GM12874 (cell line): ENCODE results near the gene PCDH9.

Experiments
- CTCF ChIP-seq: IDR thresholded peaks from 2 replicates; pipeline ENCODE4 v1.5.1; 2011; ENCODE audit warnings: low read depth, mild to moderate bottlenecking, control low read depth, low read length, moderate library complexity; ENCODE audit not compliant: insufficient read depth

PCDH9 gene

DNA sequence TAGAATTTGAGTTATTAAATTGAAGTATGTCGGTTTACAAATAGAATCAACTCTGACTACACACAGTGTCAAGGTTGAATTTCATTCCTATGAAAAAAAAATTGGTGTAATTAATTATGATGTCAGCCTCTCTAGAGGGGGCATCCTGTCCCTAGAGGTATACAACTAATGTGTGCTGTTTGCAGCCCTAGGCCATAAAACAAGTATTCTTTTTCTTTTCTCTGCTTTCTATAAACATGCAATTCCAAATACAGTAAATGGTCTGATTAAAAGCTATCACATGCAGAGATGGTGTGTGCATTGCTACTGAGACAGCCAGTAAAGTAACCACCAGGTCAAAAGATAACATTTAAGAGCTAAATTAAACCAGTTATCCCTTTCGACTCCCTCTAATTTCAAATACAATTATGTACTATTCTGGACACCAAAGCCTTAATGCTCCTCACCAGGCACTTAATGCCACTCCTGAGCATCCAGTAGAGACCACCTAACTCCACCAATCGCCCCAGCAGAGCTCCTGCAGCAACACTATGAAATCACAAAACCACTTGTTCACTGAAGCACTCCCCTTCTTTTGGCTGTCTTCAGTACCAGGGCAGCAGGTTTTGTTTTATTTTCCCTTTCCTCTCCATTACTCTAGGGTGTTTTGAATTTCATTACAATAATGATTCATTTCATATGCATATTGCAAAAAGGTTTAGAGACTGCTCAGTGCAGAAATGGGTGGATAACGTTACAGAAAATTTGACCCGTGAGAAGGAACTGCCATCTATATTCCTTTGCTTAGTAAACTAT, 426.9 kb downstream of the PCDH9 start:
- TF ChIP-seq CTCF, result no peak

DNA sequence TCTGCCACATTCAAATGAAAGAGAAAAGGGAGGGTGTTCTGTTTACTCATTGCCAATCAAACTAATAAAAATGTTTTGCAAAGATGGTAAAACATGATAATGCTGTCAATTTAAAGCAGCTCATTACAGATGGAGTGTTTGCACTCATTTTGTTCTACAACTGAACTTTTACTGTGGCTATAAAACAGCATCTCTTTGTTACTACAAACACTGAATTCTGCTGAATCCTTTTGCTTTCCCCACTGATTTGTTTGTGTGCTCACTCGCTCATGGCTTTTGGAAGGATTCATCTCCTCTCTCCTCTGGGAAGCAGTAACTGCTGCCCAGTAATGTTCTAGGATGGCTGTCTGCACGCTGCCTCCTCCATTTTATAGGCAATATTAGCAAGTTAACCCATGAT, 434.5 kb downstream of the PCDH9 start:
- no peak for TF ChIP-seq CTCF

DNA sequence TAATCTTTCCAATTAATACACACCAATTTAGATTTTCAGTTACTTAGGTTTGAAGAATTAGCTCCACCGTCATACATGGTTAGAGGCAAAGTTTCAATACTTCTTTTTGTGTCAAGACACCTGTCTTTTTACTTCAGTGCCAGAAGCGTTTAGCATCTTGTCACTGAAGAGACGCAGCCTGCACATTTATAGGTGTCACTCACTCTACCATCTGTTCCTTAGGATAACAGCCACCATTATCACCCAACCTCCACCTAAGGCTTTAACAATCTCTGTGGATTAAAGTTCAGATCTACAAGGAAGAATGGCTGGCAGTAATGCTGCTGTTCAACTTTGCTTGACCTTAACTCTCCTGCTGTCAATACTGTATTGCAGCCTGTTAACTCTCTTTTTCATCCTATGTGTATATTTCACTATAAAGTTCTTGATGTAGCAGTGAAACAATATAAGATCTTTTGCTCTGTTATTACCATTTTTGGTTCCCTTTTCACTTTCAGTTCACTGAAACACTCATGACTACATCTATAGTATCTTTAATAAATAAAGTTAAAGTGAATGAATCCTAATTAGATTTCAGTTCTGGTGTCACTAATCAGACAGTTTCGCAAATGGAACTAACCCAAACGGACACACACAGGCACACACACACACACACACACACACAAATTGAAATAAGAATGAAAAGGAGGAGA, 435.6 kb downstream of the PCDH9 start:
- TF ChIP-seq CTCF, result no peak

- no peak for TF ChIP-seq CTCF
Observed at GRCh38 chr13:66790861-66791260, 439.3 kb downstream of the PCDH9 start.

DNA sequence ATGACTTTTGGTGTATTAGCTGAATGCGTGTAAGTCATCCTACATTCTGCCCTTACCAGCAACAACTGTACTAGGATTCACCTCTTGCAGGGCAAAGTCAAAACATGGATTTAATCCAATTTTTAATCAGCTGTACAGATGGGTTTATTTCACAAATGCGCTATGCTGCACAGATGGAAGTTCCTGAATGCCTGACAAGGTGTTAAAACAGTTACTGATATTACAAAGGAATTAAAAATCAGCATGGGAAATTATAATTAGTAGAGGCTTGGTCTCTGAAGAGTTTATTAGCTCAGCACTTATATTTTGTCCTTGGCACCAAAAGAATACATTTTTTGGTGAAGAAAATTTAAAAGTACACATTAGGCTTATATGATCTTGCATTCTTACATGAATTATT, 448.9 kb downstream of the PCDH9 start:
- no peak for TF ChIP-seq CTCF

DNA sequence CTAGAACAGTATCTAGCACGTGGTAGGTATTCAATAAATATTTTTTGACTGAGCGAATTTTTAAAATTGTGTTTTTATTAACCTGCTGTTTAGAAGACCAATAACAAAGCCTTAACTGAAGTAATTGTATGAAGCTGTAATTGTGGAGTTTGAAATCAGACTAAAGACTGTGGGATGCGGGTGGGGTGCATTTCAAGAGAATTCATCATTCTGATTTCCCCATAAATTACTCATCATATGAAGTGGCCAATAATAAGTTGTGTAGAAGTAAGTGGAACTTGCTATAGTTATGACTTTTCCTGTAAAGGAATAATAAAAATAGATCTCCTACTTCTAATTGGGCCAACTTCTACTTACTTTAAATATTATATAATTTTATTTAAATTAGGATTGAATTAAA, 449.3 kb downstream of the PCDH9 start:
- no peak for TF ChIP-seq CTCF

DNA sequence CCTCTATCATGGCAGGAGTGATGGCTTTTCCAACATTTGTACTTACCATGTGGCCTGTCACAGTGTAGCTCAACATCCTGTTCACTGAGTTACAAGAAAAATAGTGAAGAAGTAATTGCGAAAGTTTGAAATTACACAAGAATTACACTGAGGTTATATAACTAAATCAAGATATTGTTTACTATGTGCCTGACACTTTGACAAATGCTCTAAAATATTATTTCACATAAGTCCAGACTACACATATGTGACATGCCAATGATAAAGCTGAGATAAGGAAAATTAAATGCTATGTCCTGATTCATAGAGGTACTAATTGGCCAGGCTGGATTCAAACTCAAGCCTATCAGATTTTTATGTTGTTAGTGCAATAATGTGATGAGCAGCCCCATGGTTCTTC, 451.7 kb downstream of the PCDH9 start:
- TF ChIP-seq CTCF, result no peak
